Measurements from ENCODE around the gene CCNY.

Gene CCNY

DNA sequence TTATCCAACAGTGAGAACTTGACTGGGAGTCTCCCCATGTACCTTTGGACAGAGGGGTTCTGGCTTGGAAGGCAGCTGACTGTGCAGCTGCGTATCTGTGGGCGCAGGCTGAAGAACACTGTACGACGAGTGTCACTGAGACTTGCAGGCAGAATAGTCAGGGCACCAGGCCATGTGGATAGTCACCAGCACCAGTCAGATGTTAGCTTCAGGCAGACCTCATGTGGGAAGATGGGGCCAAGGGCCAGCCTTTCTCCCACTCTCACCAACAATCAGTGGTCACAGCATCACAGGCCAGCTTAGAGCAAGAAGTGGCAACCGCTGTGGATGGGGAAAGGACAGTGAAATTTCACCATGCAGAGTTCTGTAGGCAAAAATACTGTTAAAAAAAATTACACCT, 225.4 kb downstream of the CCNY start:
- in situ Hi-C loops (cut with MboI; ENCODE audit: low sequenced_read_pairs), result loop anchor here (10.0 kb wide), 1 partner anchor 327 kb away; no protein-coding TSS in a partner anchor
- Histone ChIP-seq H3K4me3 (no peak overlapping the region), H3K27me3 (ENCODE audit: low read depth) (no peaks in the 10 kb centered on the region), H3K9me3 (no peaks in the 10 kb centered on the region), H3K4me1 (no peaks in the 10 kb centered on the region), H3K36me3 (replicated peaks) (no peaks in the 10 kb centered on the region; the same call in 1 of the 2 replicates)
- DNase-seq (ENCODE audit: low spot score in 2 of 2), result no peak

DNA sequence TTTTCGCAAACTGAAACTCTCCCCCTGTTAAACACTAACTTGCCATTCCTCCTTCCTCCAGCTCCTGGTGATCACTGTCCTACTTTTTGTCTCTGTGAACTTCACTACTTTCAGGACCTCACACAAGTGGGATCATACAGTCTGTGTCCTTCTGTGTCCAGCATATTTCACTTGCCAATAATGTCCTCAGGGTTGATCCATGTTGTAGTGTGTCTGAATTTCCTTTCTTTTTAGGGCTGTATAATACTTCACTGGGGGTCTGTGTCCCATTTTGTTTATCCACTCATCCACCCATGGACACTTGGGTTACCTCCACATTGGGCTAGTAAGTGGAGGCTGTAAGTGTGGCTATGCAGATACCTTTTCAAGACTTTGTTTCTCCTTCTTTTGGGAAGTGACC, 226.1 kb downstream of the CCNY start:
- no peak for DNase-seq (ENCODE audit: low spot score in 2 of 2)
- Histone ChIP-seq H3K9me3 (no peaks in the 10 kb centered on the region), H3K4me1 (no peaks in the 10 kb centered on the region), H3K36me3 (replicated peaks) (no peaks in the 10 kb centered on the region; the same call in 1 of the 2 replicates), H3K27me3 (ENCODE audit: low read depth) (no peaks in the 10 kb centered on the region), H3K4me3 (no peak overlapping the region)
- in situ Hi-C loops (cut with MboI; ENCODE audit: low sequenced_read_pairs), result loop anchor here (10.0 kb wide), 1 partner anchor 328 kb away; no protein-coding TSS in a partner anchor

DNA sequence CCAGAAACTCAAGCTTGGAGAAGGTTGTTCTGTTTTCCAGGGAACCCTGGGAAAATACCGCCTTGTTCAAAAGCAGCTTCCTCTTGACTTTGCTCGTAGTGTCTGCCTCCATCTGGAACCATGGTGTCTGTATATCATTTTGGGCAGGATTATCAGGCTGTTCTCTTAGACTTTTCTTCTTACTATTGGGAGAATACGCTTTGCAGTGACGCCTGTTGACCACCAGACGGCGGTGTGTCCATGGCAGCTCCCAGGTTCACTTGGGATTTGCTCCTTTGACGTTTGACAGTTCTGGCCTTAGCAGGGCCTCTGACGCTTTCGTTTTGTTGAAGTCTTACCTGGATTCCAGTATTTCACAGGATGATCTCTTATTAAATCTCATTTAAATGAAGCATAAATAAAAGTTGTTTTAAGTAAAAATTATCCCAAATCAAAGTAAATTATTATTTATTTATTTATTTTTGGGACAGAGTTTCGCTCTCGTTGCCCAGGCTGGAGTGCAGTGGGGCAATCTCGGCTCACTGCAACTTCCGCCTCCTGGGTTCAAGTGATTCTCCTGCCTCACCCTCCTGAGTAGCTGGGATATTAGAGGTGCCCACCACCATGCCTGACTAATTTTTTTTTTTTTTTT, 227.1 kb downstream of the CCNY start:
- no peaks in the 10 kb centered on the region for H3K27me3 ChIP-seq (ENCODE audit: low read depth)
- no peaks in the 10 kb centered on the region for H3K9me3 ChIP-seq
- no peaks in the 10 kb centered on the region; the same call in 1 of the 2 replicates for H3K36me3 ChIP-seq (replicated peaks)
- in situ Hi-C loops (cut with MboI; ENCODE audit: low sequenced_read_pairs), result loop anchor here (10.0 kb wide), 1 partner anchor 329 kb away; no protein-coding TSS in a partner anchor
- H3K4me3 ChIP-seq, result no peak overlapping the region
- peak; percentile 70 to 75 for DNase-seq (ENCODE audit: low spot score in 2 of 2)
- H3K4me1 ChIP-seq, result no peaks in the 10 kb centered on the region

DNA sequence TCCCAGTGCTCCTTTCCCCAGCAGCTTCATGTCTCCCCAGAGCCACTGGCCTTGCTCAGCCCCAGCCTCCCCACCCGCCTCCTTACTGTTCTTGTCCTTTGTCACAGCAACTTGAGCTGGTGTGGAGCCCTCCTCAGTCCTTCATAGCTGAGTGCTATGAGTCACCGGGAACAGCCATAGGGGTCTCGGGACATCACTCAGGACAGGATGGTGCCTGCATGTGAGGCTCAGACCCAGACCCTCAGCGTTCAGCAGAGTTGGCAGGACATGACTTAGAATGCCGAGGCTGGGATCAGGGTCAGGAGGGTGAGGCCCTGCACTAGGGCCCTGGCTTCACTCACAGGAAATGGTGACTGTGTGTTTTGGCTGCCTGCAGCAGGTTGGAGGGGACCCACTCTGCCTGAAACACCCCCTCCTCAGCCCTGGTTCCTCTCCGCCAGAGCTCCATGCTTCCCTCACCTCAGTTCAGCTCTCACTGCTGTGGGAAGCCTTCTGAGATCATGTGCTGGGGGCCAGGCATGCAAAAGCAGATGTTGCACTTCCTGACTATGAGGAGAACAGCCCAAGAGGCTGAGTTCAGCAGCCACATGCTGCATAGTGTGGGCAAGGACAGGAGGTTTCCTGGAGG, 228.1 kb downstream of the CCNY start:
- Histone ChIP-seq H3K9me3 (no peaks in the 10 kb centered on the region), H3K36me3 (replicated peaks) (no peaks in the 10 kb centered on the region; the same call in 1 of the 2 replicates), H3K4me3 (no peak overlapping the region), H3K27me3 (ENCODE audit: low read depth) (no peaks in the 10 kb centered on the region), H3K4me1 (no peaks in the 10 kb centered on the region)
- in situ Hi-C loops (cut with MboI; ENCODE audit: low sequenced_read_pairs), result loop anchor here (10.0 kb wide), 1 partner anchor 330 kb away; no protein-coding TSS in a partner anchor
- DNase-seq (ENCODE audit: low spot score in 2 of 2), result no peak

DNA sequence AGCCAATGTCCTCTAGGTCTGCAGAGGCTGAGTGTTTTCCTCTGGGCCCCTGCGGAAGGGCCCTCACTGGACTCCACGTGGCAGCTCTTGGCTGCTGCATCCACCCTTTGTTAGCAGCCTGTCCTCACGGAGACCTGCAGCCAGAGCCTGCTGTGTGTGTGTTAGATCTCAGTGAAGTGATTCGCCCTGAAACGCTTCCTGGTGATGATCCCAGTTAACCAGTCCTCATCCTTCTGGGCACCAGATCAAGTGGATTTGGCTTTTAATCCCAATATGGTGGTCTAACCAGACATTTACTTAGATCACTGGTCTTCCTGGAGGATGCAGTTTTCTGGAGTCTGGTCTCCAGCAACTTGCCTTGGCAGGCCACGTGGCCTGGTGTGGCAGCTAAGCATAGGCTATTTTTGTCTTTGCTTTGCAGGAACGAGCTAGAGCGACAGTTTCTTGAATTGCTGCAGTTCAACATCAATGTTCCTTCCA, 229.3 kb downstream of the CCNY start:
- Histone ChIP-seq H3K9me3 (no peaks in the 10 kb centered on the region), H3K36me3 (replicated peaks) (no peaks in the 10 kb centered on the region; the same call in 1 of the 2 replicates), H3K4me3 (no peak overlapping the region), H3K27me3 (ENCODE audit: low read depth) (no peaks in the 10 kb centered on the region), H3K4me1 (no peaks in the 10 kb centered on the region)
- no peak for DNase-seq (ENCODE audit: low spot score in 2 of 2)
- in situ Hi-C loops (cut with MboI; ENCODE audit: low sequenced_read_pairs), result loop anchor here (10.0 kb wide), 1 partner anchor 331 kb away; no protein-coding TSS in a partner anchor

DNA sequence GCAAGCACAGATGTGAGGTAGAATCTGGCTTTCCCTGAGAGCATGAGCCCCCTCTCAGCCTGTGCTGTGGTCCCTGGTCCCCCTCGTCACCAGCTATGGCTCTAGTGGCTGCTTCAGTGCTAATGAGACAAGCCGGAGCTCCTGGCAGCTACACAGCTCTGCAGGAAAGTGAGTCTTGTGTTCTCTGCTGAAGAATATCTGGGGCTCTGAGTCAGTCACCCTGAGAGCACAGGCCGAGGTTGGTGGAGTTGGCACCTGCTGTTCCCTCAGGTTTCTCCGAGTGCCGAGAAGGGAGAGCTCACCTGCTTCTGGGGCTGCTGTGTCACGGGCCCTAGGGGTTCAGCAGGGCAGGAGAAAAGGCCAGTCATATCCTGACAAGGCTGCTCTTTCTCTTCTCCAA, 231.6 kb downstream of the CCNY start:
- H3K36me3 ChIP-seq (replicated peaks), result no peaks in the 10 kb centered on the region; the same call in 1 of the 2 replicates

DNA sequence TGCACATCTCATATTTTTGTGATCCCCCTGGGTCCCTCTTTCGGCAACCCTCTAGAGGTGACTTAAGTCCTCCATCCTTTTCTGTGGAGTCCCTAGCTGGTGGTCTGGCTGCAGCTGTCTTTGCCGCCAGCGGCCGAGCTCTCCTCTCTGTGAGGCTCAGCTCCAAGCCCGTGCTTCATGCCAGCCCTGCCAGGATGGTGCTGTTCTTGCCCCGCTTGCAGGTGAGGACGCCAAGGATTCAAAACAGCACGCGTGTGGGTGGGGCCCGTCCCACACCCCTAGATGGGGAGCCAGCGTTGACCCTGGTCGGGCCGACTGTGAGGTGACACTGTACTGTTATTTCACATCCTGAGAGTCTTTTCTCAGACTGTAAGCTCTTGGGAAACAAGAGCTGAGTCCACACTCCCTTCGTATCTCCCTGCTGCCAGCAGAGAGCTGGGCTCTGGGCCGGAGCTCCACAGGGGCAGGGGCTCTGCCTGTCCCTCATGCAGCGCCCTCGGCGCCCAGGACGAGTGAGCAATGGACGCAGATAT, 232.2 kb downstream of the CCNY start:
- no peaks in the 10 kb centered on the region for H3K27me3 ChIP-seq (ENCODE audit: low read depth)
- no peaks in the 10 kb centered on the region for H3K4me1 ChIP-seq
- no peak overlapping the region for H3K4me3 ChIP-seq
- DNase-seq (ENCODE audit: low spot score in 2 of 2), result no peak
- H3K9me3 ChIP-seq, result no peaks in the 10 kb centered on the region
- H3K36me3 ChIP-seq (replicated peaks), result no peaks in the 10 kb centered on the region; the same call in 1 of the 2 replicates
- in situ Hi-C loops (cut with MboI; ENCODE audit: low sequenced_read_pairs), result loop anchor here (10.0 kb wide), 1 partner anchor 334 kb away; no protein-coding TSS in a partner anchor

More for the DNA sequence above, 231.6 kb downstream of the CCNY start:
- H3K4me1 ChIP-seq, result no peaks in the 10 kb centered on the region
- in situ Hi-C loops (cut with MboI; ENCODE audit: low sequenced_read_pairs), result loop anchor here (10.0 kb wide), 1 partner anchor 333 kb away; no protein-coding TSS in a partner anchor
- DNase-seq (ENCODE audit: low spot score in 2 of 2), result no peak
- H3K4me3 ChIP-seq, result no peak overlapping the region
- H3K9me3 ChIP-seq, result no peaks in the 10 kb centered on the region
- H3K27me3 ChIP-seq (ENCODE audit: low read depth), result no peaks in the 10 kb centered on the region

DNA sequence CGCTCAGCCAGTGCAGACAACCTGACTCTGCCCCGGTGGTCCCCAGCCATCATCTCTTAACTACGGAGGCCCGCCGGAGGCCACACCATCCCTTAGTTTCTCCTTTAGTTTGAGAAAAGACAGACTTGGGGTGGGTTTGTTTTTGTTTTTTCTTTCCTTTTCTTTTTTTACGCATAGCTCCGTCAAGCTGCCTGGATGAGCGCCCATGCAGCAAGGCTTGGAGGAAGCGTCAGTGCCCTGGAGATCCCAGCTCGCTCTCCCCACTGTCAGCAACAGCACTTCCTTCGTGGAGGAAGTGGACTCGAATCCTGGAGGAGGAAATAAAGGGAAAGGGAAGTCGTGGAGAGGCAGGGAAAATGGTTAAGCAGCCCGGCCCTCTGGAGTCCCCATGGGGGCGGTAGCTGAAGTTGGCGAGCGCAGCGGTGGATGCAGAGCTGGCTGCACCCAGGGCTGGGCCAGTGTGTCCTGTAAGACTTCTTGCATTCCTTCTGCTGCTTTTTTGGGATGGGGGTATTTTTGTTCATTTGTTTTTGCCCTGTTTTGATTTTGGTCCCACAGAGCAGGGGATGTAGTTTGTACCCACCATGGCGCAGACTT, 232.9 kb downstream of the CCNY start:
- Histone ChIP-seq H3K4me3 (no peak overlapping the region), H3K9me3 (no peaks in the 10 kb centered on the region), H3K36me3 (replicated peaks) (no peaks in the 10 kb centered on the region; the same call in 1 of the 2 replicates), H3K27me3 (ENCODE audit: low read depth) (no peaks in the 10 kb centered on the region), H3K4me1 (no peaks in the 10 kb centered on the region)
- no peak for DNase-seq (ENCODE audit: low spot score in 2 of 2)
- in situ Hi-C loops (cut with MboI; ENCODE audit: low sequenced_read_pairs), result loop anchor here (10.0 kb wide), 1 partner anchor 334 kb away; no protein-coding TSS in a partner anchor

DNA sequence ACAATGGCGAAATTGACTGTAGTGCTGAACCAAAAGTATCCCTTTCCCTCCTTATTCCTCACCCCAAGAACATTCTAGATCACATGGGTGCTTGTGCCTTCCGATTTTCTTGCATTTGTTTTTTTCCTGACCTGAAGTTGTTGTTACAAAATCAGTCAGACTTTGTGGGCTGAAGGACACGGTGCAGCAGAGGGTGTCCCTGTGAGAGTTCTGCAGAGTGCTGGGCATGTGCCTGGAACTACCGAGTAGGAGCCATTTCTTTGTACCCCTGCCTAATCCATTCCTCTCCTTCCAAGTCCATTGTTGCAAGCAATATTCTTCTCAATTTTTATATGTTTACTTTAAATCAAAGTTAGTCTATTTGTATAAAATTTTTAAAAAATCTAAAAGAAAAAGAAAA, 233.5 kb downstream of the CCNY start:
- Histone ChIP-seq H3K27me3 (ENCODE audit: low read depth) (no peaks in the 10 kb centered on the region), H3K4me3 (no peak overlapping the region), H3K9me3 (no peaks in the 10 kb centered on the region), H3K36me3 (replicated peaks) (no peaks in the 10 kb centered on the region; the same call in 1 of the 2 replicates), H3K4me1 (no peaks in the 10 kb centered on the region)
- in situ Hi-C loops (cut with MboI; ENCODE audit: low sequenced_read_pairs), result loop anchor here (10.0 kb wide), 1 partner anchor 335 kb away; no protein-coding TSS in a partner anchor
- DNase-seq (ENCODE audit: low spot score in 2 of 2), result no peak

DNA sequence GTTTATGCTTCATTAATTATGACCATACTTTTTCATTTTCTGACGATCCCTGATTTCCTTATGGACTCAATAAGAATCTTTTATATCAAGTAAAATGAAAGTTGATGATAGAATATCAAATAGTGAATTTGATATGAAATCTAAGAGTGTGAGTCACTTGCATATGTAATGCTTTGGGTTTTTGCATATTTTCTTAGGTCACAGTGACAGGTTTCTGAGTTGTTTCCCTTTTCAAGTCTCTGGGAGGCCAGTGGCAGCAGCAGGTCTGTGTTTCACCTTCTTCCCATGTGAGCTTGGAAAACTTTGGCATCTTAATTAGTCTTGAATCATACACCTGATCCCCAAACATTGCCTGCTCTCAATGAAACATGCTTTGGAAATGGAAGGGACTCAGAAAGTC, 234.1 kb downstream of the CCNY start:
- no peaks in the 10 kb centered on the region for H3K4me1 ChIP-seq
- no peaks in the 10 kb centered on the region for H3K27me3 ChIP-seq (ENCODE audit: low read depth)
- DNase-seq (ENCODE audit: low spot score in 2 of 2), result no peak
- no peaks in the 10 kb centered on the region; the same call in 1 of the 2 replicates for H3K36me3 ChIP-seq (replicated peaks)
- H3K4me3 ChIP-seq, result no peak overlapping the region
- no peaks in the 10 kb centered on the region for H3K9me3 ChIP-seq
- in situ Hi-C loops (cut with MboI; ENCODE audit: low sequenced_read_pairs), result no loop called here

DNA sequence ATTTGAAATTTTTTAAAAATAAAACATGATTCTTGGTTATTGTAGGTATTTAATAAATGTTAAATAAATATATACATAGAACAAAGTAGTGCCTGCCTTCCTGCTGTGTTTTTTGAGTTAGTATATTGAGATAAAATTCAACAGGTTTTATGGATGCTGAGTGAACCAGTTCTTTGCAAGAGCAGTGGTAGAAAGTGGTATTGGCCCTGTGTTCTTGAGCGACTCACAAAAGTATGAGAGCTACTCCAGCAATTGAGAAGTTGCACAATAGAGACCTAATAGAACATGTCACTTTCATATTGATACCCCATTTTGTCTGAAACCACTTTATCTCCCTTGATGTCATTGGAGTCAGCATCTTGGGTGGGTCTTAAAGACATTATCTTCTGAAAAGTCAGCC, 236.3 kb downstream of the CCNY start:
- H3K4me1 ChIP-seq, result no peaks in the 10 kb centered on the region
- in situ Hi-C loops (cut with MboI; ENCODE audit: low sequenced_read_pairs), result no loop called here
- DNase-seq (ENCODE audit: low spot score in 2 of 2), result no peak
- H3K9me3 ChIP-seq, result no peaks in the 10 kb centered on the region
- H3K36me3 ChIP-seq (replicated peaks), result no peaks in the 10 kb centered on the region; the same call in 1 of the 2 replicates
- H3K4me3 ChIP-seq, result no peak overlapping the region
- no peaks in the 10 kb centered on the region for H3K27me3 ChIP-seq (ENCODE audit: low read depth)

DNA sequence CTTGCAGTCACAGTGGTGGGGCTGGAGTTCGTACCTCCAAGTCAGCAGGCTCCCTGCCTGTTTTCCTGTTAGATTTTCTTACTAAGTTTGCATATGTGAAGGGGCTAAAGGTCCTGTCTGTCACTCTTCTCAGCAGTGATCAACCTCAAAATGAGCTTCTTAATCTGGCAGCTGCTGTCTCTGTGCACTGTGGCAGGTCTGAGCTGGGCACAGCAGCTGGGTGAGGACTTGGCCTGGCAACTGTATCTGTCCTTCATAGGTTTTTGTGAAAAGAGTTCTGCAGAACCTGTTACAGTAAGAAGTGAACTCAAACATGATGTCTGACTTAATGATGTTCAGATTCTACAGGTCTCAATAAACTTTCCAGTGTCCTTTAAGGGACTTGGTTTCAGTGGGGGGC, 237.5 kb downstream of the CCNY start:
- H3K4me1 ChIP-seq, result no peaks in the 10 kb centered on the region
- in situ Hi-C loops (cut with MboI; ENCODE audit: low sequenced_read_pairs), result no loop called here
- no peaks in the 10 kb centered on the region; the same call in 1 of the 2 replicates for H3K36me3 ChIP-seq (replicated peaks)
- no peak overlapping the region for H3K4me3 ChIP-seq
- H3K9me3 ChIP-seq, result no peaks in the 10 kb centered on the region
- no peaks in the 10 kb centered on the region for H3K27me3 ChIP-seq (ENCODE audit: low read depth)
- no peak for DNase-seq (ENCODE audit: low spot score in 2 of 2)

DNA sequence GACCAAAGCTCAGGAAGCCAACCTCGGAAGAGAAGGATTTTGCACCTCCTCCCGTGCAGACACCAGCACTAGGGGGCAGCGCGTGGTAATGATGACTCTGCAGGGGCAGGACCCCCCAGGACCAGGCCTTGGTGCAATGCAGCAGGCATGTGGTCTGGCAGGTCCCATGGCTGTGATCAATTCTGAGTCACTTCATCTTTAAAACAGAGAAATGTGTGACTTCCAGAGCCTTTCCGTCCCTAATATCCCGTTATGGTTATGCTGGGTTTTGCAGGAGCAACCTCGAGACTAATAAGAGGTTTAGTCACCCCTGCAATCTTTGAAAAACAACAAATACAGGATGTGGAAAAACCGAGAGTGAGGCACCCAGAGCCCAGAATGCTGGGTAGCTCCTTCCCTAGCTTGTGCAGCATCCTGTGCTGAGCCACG, 238.6 kb downstream of the CCNY start:
- in situ Hi-C loops (cut with MboI; ENCODE audit: low sequenced_read_pairs), result no loop called here
- Histone ChIP-seq H3K27me3 (ENCODE audit: low read depth) (no peaks in the 10 kb centered on the region), H3K4me1 (no peaks in the 10 kb centered on the region), H3K4me3 (no peak overlapping the region), H3K9me3 (no peaks in the 10 kb centered on the region), H3K36me3 (replicated peaks) (no peaks in the 10 kb centered on the region; the same call in 1 of the 2 replicates)
- peak in 1 of 2 experiments; percentile 24 for DNase-seq (ENCODE audit: low spot score in 2 of 2)

Measured in HAP-1 (cell line).